GM13977 (cell line): ENCODE results near the gene FILIP1L.

Experiments
- DNase-seq: peaks from one replicate; pipeline ENCODE4 v3.0.0; 2012; ENCODE audit warnings: low spot score
- in situ Hi-C: fragments of 300-500 bp; cut with MboI; formaldehyde crosslinking; loops from one replicate; pipeline ENCODE4 v1.12.0; 2022; ENCODE audit warnings: low sequenced_read_pairs, low pct_unique_long_range_greater_than_20kb, mixed read lengths, inconsistent platforms; ENCODE audit not compliant: unreplicated experiment
- TF ChIP-seq, protein P1 (sequence below): IDR thresholded peaks from 2 replicates; pipeline ENCODE4 v1.5.1; 2012; ENCODE audit warnings: mild to moderate bottlenecking, control low read depth; ENCODE audit not compliant: insufficient read depth; ENCODE audit errors: extremely low read depth, missing control alignments

The FILIP1L gene

DNA sequence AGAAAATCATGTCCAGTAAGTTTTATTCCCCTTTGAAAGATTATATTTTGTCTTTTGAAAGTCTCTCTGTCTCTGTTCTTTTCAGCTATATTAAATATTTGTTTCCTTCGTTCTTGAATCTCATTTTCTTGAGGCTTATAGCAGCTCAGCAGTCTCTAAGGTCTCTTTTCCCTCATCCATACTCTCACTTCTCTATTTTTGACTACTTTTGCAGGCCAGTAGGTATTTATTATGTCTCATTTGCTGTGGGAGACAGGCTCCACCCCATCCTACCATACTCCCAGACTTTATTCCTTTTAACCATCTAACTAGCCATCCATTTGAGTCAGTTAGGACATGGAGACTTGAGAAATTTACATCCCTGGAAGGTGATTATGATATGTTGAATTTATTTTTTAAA is 71.0 kb downstream of the FILIP1L start:
- TF ChIP-seq, protein P1, sequence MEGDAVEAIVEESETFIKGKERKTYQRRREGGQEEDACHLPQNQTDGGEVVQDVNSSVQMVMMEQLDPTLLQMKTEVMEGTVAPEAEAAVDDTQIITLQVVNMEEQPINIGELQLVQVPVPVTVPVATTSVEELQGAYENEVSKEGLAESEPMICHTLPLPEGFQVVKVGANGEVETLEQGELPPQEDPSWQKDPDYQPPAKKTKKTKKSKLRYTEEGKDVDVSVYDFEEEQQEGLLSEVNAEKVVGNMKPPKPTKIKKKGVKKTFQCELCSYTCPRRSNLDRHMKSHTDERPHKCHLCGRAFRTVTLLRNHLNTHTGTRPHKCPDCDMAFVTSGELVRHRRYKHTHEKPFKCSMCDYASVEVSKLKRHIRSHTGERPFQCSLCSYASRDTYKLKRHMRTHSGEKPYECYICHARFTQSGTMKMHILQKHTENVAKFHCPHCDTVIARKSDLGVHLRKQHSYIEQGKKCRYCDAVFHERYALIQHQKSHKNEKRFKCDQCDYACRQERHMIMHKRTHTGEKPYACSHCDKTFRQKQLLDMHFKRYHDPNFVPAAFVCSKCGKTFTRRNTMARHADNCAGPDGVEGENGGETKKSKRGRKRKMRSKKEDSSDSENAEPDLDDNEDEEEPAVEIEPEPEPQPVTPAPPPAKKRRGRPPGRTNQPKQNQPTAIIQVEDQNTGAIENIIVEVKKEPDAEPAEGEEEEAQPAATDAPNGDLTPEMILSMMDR: no peak
- in situ Hi-C loops: no loop called here
- no peak for DNase-seq

DNA sequence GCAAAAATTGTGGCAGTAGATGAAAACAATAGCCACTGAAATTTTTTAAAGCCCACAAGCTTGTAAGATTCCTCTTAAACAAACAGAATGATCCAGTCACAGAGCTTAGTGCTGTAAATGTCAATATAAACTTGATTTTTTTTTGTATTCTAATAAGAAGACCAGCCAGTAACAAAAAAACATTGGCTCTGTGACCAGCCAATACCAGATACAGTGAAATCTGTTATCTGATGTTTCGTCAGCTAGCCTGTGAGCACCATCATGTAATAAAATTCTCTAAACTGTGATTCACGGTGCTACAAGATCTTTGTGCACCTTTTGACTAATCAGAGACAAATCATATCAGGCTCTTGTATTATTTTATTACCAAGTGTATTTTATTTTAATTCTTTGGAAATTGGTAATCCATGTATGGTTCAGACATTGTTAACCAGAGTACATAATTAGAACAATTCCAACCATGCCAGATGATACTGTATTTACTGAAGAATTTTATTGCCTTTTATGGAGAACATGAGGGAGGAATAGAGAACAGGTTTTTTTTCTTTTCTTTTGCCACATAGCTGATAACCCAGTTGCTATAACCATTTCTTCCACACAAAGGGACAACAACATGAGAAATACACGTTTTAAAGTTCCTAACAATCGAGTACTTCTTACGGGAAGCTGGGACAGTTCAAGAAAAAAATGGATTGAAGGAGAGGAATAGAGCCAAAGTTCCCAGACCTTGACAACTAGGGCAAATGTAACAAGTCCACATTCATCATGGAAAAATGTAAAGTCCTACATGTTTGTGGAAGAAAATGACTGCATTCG is 71.9 kb downstream of the FILIP1L start:
- no peak for DNase-seq
- TF ChIP-seq, protein P1: no peak
- in situ Hi-C loops: no loop called here

DNA sequence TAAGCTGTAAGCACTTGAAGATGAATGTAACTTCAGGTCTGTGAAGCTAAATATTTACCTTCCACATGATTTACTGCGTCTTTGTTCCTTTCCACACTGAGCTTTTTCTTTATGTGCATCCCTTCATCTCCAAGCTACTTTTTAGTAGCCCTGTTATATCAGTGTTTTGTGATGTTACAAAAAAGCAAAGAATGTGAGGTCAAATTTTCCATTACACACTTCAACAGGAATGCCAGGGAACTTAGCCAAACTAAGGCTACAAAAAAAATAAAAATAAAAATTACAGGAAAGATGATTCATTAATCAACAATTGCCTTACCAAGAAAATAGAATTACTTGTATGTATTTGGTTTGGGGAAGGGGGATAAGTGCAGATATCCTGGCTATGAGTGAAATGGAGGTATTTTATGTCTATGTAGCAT is 73.0 kb downstream of the FILIP1L start:
- DNase-seq: no peak

DNA sequence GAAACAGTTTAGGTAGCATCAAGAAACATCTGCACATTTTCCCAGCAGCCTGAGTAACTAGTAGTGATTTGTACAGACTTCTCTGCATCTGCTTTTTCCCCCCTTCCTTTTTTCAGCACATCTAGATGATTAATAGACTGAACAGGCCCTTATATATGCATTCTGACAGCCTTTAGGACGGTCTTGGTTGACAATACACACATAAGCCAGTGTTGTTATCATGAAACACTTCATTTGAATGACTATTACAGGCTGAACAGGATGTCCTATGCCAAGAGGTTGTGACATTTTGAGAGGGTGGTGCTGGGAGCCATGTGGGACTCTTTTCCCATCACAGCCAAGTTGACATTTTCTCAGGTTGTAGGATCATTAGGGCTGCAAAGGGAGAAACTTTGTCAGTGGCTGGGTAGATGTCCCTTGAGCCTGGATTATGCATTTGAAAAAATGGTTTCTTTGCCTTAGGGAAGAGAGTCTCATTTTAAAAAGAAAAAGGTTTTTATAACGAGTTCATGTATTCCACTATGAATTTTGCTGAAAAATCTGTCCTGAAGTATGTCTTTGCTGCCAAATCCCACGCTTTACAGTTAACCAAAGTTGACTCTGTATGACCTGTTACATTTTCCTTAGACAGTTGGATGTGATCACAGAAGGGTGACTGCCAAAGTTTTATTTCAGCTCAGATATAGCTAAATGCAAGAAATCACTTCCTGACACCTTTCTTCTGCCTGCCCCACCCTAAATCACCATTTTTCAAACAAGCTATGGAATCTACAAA is 73.7 kb downstream of the FILIP1L start:
- TF ChIP-seq, protein P1: no peak
- in situ Hi-C loops: no loop called here
- no peak for DNase-seq

More for the DNA sequence above, 73.0 kb downstream of the FILIP1L start:
- in situ Hi-C loops: no loop called here
- TF ChIP-seq, protein P1: no peak

DNA sequence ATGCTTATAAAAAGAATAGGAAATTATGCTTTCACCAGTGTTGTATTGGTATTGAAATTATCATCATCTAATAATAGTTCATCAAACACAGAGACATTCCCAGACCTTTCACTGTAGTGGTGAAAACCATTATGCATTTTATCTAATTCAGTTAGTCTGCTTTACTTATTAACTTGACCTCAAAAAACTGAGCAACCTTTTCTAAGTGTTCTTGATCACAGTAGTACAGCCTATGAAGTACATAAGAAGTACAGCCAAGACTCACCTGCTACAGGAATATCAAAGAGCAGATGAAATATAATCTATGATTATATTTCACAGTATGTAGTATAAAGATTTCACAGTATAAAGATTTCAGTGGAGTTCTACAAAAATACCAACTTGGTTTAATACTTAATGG is 75.2 kb downstream of the FILIP1L start:
- in situ Hi-C loops: no loop called here
- DNase-seq: no peak
- TF ChIP-seq, protein P1: no peak

DNA sequence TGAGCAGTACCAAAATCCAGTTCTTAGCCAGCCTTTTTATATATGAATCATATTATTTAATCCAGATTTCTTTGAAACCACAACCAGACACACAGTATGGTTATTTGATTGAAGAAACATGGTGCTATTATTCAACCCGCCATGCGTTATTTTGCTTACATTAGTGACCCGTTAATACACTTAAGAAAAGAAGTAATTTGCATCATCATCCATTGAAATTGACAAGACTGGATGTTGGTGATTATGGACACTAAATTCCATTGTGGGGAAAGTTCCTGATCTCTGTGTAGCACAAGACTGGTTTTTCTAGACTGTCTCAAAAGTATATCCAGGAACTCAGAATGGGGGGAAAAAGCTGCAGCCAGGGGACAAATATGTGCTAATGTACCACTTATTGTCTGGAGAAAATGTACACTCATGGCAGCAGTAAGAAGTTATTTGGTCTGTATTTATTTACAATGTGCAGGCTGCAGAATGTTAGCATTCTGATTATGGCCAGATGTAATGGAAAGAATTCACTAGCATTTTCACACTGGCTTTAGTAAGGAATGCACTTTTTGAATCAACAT is 80.3 kb downstream of the FILIP1L start:
- DNase-seq: no peak
- TF ChIP-seq, protein P1: no peak
- in situ Hi-C loops: no loop called here
